Lower lobe of right lung (tissue), 2 donors: ENCODE data around the gene CCDC50. TPM values are rescaled to one million over a fixed set of nuclear protein-coding genes. Genes with fewer than 3 reads are reported as not detected.

Experiments used
- ATAC-seq, 2 donors: fragments of 200-7000 bp; cut with Tn5 transposase; one replicate each; pipeline ENCODE4 v1.9.1; 2020 to 2022; ENCODE audit warnings: mild to moderate bottlenecking in 2 of 2, moderate library complexity in 2 of 2
- DNase-seq: peaks from one replicate; pipeline ENCODE4 v3.0.0-alpha.2; 2020
- H3K27ac ChIP-seq: fragments of 200-600 bp; one replicate; pipeline ENCODE4 v1.8.0; 2022
- H3K27me3 ChIP-seq: fragments of 200-600 bp; one replicate; pipeline ENCODE4 v1.8.0; 2022; ENCODE audit warnings: low read depth
- H3K36me3 ChIP-seq: fragments of 200-600 bp; one replicate; pipeline ENCODE4 v1.8.0; 2022; ENCODE audit warnings: mild to moderate bottlenecking
- H3K4me1 ChIP-seq: fragments of 200-600 bp; one replicate; pipeline ENCODE4 v1.8.0; 2022
- H3K4me3 ChIP-seq: fragments of 200-600 bp; one replicate; pipeline ENCODE4 v1.8.0; 2022; ENCODE audit warnings: mild to moderate bottlenecking
- H3K9me3 ChIP-seq: fragments of 200-600 bp; one replicate; pipeline ENCODE4 v1.8.0; 2022
- CTCF ChIP-seq: fragments of 200-600 bp; IDR thresholded peaks from one replicate; pipeline ENCODE4 v1.8.0; 2022; ENCODE audit warnings: antibody characterized with exemption, mild to moderate bottlenecking
- intact Hi-C: fragments of 100-400 bp; cut with DNase I; formaldehyde crosslinking; loops from one replicate; pipeline ENCODE4 v1.11.0; 2022
- total RNA-seq: library from RNA; stranded (reverse); fragmentation: NEBNext Ultra II Directional; extraction: Animal tissue kit (Norgen Biotek cat#: 25700); gene quantifications from one replicate; pipeline ENCODE4 v1.2.1, GENCODE V29; 2021
- donor health status: DM: no; HTN: yes; CAD: no; lungs with severe emphysema.

Gene CCDC50
- total RNA-seq, 1 donor from 2014 or later: 66.5 TPM

GRCh38 chr3:191290311-191291025 lies 38.7 kb upstream of the CCDC50 start:
- no peaks in the 10 kb centered on the region for H3K9me3 ChIP-seq
- H3K27me3 ChIP-seq: no peaks in the 10 kb centered on the region
- H3K36me3 ChIP-seq: no peaks in the 10 kb centered on the region
- no peak for TF ChIP-seq CTCF
- ATAC-seq (no peak), DNase-seq (no peak)
- intact Hi-C loops: no loop called here
- H3K4me3 ChIP-seq: no peak overlapping the region
- no peaks in the 10 kb centered on the region for H3K4me1 ChIP-seq
- H3K27ac ChIP-seq: peak overlapping the region; percentile 25

DNA sequence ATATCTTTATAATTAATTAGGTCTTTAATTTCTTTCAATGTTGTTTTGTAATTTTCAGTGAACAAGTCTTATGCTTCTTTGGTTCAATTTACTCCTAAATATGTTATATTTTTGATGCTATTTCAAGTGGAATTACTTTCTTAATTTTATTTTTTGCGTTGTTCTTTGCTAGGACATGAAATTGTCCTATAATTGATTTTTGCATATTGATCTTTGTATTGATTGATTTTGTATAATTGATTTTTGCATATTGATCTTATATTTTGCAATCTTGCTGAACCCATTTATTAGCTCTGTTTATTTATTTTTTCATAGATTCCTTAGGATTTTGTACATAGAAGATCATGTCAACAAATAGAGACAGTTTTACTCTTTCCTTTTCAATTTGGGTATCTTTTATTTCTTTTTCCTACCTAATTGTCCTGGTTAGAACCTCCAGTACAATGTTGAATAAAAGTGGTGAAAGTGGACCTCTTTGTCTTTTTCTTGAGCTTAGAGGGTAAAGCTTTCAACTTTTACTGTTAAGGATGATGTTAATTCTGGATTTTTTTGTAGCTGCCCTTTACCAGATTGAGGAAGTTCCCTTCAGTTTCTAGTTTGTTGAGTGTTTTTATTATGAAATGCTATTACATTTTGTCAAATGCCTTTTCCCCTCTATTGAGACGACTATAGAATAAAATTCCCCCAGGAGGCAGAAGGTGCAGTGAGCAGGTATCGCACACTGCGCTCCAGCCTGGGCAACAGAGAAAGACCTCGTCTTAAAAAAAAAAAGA lies 36.8 kb upstream of the CCDC50 start:
- ATAC-seq: no peak
- H3K4me3 ChIP-seq: no peak overlapping the region
- TF ChIP-seq CTCF: no peak
- no peaks in the 10 kb centered on the region for H3K36me3 ChIP-seq
- intact Hi-C loops: no loop called here
- H3K27ac ChIP-seq: no peak overlapping the region
- H3K27me3 ChIP-seq: no peaks in the 10 kb centered on the region
- H3K4me1 ChIP-seq: no peaks in the 10 kb centered on the region
- no peaks in the 10 kb centered on the region for H3K9me3 ChIP-seq
- no peak for DNase-seq

DNA sequence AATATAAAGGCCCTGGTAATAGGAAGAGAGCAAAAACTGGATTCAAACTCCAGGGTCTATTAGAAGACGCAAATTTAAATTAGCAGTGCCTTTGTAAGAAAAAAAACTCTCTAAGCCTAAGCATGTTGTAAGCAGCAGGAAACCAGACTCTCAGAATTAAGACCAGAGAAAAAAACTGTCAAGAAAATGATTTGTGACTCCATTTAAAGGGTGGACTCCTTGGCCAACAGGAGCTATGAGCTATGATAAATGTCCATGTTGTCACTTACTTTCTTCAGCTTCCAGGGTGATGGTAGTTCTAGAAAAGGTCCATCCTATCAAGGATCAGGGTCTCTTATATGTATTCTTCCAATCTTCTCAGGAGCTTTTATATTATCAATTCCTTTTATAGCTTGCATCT lies 34.9 kb upstream of the CCDC50 start:
- no peak for ATAC-seq
- Histone ChIP-seq H3K9me3 (no peaks in the 10 kb centered on the region), H3K27ac (no peak overlapping the region), H3K4me1 (no peaks in the 10 kb centered on the region), H3K27me3 (no peaks in the 10 kb centered on the region), H3K4me3 (no peak overlapping the region), H3K36me3 (no peaks in the 10 kb centered on the region)
- no peak for DNase-seq
- TF ChIP-seq CTCF: no peak
- intact Hi-C loops: no loop called here

- TF ChIP-seq CTCF: no peak
- Histone ChIP-seq H3K27me3 (no peaks in the 10 kb centered on the region), H3K9me3 (no peaks in the 10 kb centered on the region), H3K36me3 (no peaks in the 10 kb centered on the region), H3K27ac (no peak overlapping the region), H3K4me3 (no peak overlapping the region), H3K4me1 (no peaks in the 10 kb centered on the region)
- no peak for ATAC-seq
- intact Hi-C loops: no loop called here
- DNase-seq: no peak
These were observed 33.1 kb upstream of the CCDC50 start for GRCh38 chr3:191296041-191296541.

DNA sequence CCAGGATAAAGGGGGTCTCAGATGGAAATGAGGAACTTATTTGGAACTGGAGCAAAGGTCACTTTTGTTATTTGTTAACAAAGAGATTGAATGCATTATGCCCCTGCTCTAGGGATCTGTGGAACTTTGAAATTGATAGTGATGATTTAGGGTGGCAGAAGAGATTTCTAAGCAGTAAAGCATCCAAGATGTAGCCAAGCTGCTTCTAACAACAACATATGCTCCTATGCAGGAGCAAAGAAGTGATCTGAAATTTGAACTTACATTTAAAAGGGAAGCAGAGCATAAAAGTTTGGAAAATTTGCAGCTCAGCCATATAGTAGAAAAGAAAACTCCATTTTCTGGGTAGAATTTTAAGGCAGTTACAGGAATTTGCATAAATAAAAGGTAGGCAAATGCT lies 30.3 kb upstream of the CCDC50 start:
- no peaks in the 10 kb centered on the region for H3K4me1 ChIP-seq
- H3K27ac ChIP-seq: no peak overlapping the region
- no peak for TF ChIP-seq CTCF
- DNase-seq (no peak), ATAC-seq (no peak)
- intact Hi-C loops: no loop called here
- H3K4me3 ChIP-seq: no peak overlapping the region
- H3K27me3 ChIP-seq: no peaks in the 10 kb centered on the region
- no peaks in the 10 kb centered on the region for H3K36me3 ChIP-seq
- no peaks in the 10 kb centered on the region for H3K9me3 ChIP-seq
